Adrenal gland (tissue), 12 donors: ENCODE measurements around the gene CPEB1. TPM values are rescaled to one million over a fixed set of nuclear protein-coding genes. Genes with fewer than 3 reads are reported as not detected.

Source experiments
- DNase-seq, 7 donors: peaks; one replicate each; pipeline ENCODE4 v3.0.0-alpha.2; 2019 to 2020
- H3K27ac ChIP-seq, 5 donors: fragments of 200-600 bp; sonication (generic) in 4 of 5; 1 replicate in 3 of 5; 2 replicates in 2 of 5; pipeline versions ENCODE4 v1.5.1 to v1.8.0; 2016 to 2020; ENCODE audit warnings: mild to moderate bottlenecking in 1 of 5
- H3K27me3 ChIP-seq: fragments of 200-600 bp; 2 replicates; pipeline ENCODE4 v1.8.0; 2021
- H3K36me3 ChIP-seq, 2 donors: fragments of 200-600 bp; replicated peaks in 1 of 2; 1 replicate in 1 of 2; 2 replicates in 1 of 2; pipeline versions ENCODE4 v1.5.1 to v1.8.0; 2018 to 2022
- H3K4me1 ChIP-seq, 2 donors: fragments of 200-600 bp; replicated peaks in 1 of 2; 1 replicate in 1 of 2; 2 replicates in 1 of 2; pipeline versions ENCODE4 v1.5.1 to v1.8.0; 2018 to 2021
- H3K4me3 ChIP-seq, 4 donors: fragments of 200-600 bp; sonication (generic) in 3 of 4; one replicate each; pipeline ENCODE4 v1.5.1; 2016 to 2018
- H3K9me3 ChIP-seq, 3 donors: fragments of 200-600 bp; sonication (generic) in 1 of 3; replicated peaks in 1 of 3; 1 replicate in 2 of 3; 2 replicates in 1 of 3; pipeline versions ENCODE4 v1.5.1 to v1.8.0; 2016 to 2021
- CTCF ChIP-seq, 6 experiments: fragments of 450-650 bp in 4 of 6; fragments of 200-600 bp in 2 of 6; sonication (generic) in 1 of 6; IDR thresholded peaks; 1 replicate in 5 of 6; 2 replicates in 1 of 6; pipeline versions ENCODE4 v1.5.1 to v1.8.0; 2016 to 2021; ENCODE audit warnings: antibody characterized with exemption in 6 of 6, mild to moderate bottlenecking in 2 of 6, moderate library complexity in 1 of 6
- POLR2A ChIP-seq, 2 donors: fragments of 450-650 bp; IDR thresholded peaks; one replicate each; pipeline ENCODE4 v1.6.1; 2017; ENCODE audit warnings: antibody characterized with exemption in 2 of 2, mild to moderate bottlenecking in 2 of 2, moderate library complexity in 1 of 2
- WGBS, 4 donors: extraction: QIAGEN DNeasy Blood & Tissue Kit in 2 of 4; methylation state at CpG; one replicate each; pipeline versions ENCODE4 v1.1.5 to v1.1.7; 2013 to 2017; 5-methylcytosine and 5-hydroxymethylcytosine counted together
- intact Hi-C, 2 donors: fragments of 100-400 bp; cut with DNase I; formaldehyde crosslinking; loops; one replicate each; pipeline versions ENCODE4 v1.14.1 to v1.15.0; 2022 to 2023
- polyA plus RNA-seq, 3 donors: library from polyadenylated mRNA; stranded (reverse); fragments of 200-250 nt in 2 of 3; fragments of 350-450 nt in 1 of 3; fragmentation: Illumina TruSeq in 1 of 3; extraction: RNeasy Lipid Tissue Mini Kit (QIAGEN cat#74804) in 1 of 3; gene quantifications; one replicate each; pipeline ENCODE4 v1.2.3, GENCODE V29; 2013 to 2014
- total RNA-seq, 9 donors: library from RNA; depleted of rRNA in 4 of 9; stranded (reverse); fragments of >200 nt in 4 of 9; fragments of 120-200 nt in 1 of 9; fragmentation: NEBNext Ultra II Directional in 1 of 9; extraction: Animal tissue kit (Norgen Biotek cat#: 25700) in 1 of 9; gene quantifications; one replicate each; pipeline versions ENCODE4 v1.1.0 to v1.2.4, GENCODE V29; 2013 to 2023
- donor health status: healthy with polysubstance abuse.
- donor health status: Bipolar disorder and iron deficiency.
- donor health status: DM: yes; HTN: yes; CAD: no.
- donor health status: DM: no; HTN: no; CAD: no.
- donor health status: DM: no; HTN: no; CAD: no.
- donor health status: DM: yes; HTN: yes; CAD: no.

The CPEB1 gene
- total and polyA plus RNA-seq, 12 donors = 1.5 to 11.6 (median 6.0) TPM

GRCh38 chr15:82635798-82636197, 11.4 kb downstream of the CPEB1 start:
- no peak overlapping the region for H3K4me3 ChIP-seq
- no peak for DNase-seq
- WGBS, 4 donors = 48 to 58% (median 49%) methylated on average over 2 of the region's 2 CpGs
- intact Hi-C loops = no loop called here
- H3K27ac ChIP-seq = no peak overlapping the region
- no peak for TF ChIP-seq POLR2A (IDR thresholded peaks at IDR 0.05)
- TF ChIP-seq CTCF (IDR thresholded peaks at IDR 0.05) = no peak
- no peaks in the 10 kb centered on the region for H3K27me3 ChIP-seq
- H3K36me3 ChIP-seq = no peaks in the 10 kb centered on the region
- no peaks in the 10 kb centered on the region for H3K9me3 ChIP-seq
- no peaks in the 10 kb centered on the region for H3K4me1 ChIP-seq

GRCh38 chr15:82630033-82630432, 17.1 kb downstream of the CPEB1 start:
- intact Hi-C loops = no loop called here
- no peak overlapping the region for H3K4me3 ChIP-seq
- WGBS, 4 donors = 70 to 83% (median 70%) methylated on average over 4 of the region's 4 CpGs
- H3K4me1 ChIP-seq = no peaks in the 10 kb centered on the region
- TF ChIP-seq POLR2A (IDR thresholded peaks at IDR 0.05) (no peak), CTCF (IDR thresholded peaks at IDR 0.05) (no peak)
- no peaks in the 10 kb centered on the region for H3K9me3 ChIP-seq
- no peaks in the 10 kb centered on the region for H3K36me3 ChIP-seq
- no peak for DNase-seq
- H3K27ac ChIP-seq = no peak overlapping the region
- no peaks in the 10 kb centered on the region for H3K27me3 ChIP-seq

- no peak for DNase-seq
- TF ChIP-seq CTCF (IDR thresholded peaks at IDR 0.05) (no peak), POLR2A (IDR thresholded peaks at IDR 0.05) (no peak)
- H3K4me3 ChIP-seq = no peak overlapping the region
- H3K36me3 ChIP-seq = no peaks in the 10 kb centered on the region
- intact Hi-C loops = no loop called here
- H3K9me3 ChIP-seq = no peaks in the 10 kb centered on the region
- H3K4me1 ChIP-seq = no peaks in the 10 kb centered on the region
- H3K27ac ChIP-seq = no peak overlapping the region
- H3K27me3 ChIP-seq = no peaks in the 10 kb centered on the region
- 83 to 88% (median 86%) methylated on average over 4 of the region's 4 CpGs for WGBS, 4 donors
Measured at GRCh38 chr15:82625136-82625535, 22.0 kb downstream of the CPEB1 start.

GRCh38 chr15:82624438-82624837, 22.7 kb downstream of the CPEB1 start:
- H3K4me1 ChIP-seq = no peaks in the 10 kb centered on the region
- TF ChIP-seq CTCF (IDR thresholded peaks at IDR 0.05) = no peak
- no peak for TF ChIP-seq POLR2A (IDR thresholded peaks at IDR 0.05)
- H3K36me3 ChIP-seq = no peaks in the 10 kb centered on the region
- H3K4me3 ChIP-seq = no peak overlapping the region
- no peak overlapping the region for H3K27ac ChIP-seq
- WGBS, 4 donors = 91 to 93% (median 93%) methylated on average over 3 of the region's 3 CpGs
- H3K27me3 ChIP-seq = no peaks in the 10 kb centered on the region
- intact Hi-C loops = no loop called here
- H3K9me3 ChIP-seq = no peaks in the 10 kb centered on the region
- no peak for DNase-seq
